NCI-H774 (cell line): Measurements from ENCODE around the gene AGAP1.

Source experiments
- DNase-seq: peaks from one replicate; lab custom pipeline; 2025; lab: John Stamatoyannopoulos, UW

AGAP1 gene

GRCh38 chr2:235765181-235765820 lies 271.5 kb downstream of the AGAP1 start:
- no peak for DNase-seq

- peak; percentile 75 for DNase-seq
Observed at GRCh38 chr2:235766278-235766677, 272.4 kb downstream of the AGAP1 start.

- DNase-seq: no peak
Observed at GRCh38 chr2:235768606-235769005, 274.8 kb downstream of the AGAP1 start.

- no peak for DNase-seq
Observed at GRCh38 chr2:235769046-235769445, 275.2 kb downstream of the AGAP1 start.

GRCh38 chr2:235770909-235771820 lies 277.3 kb downstream of the AGAP1 start:
- DNase-seq: no peak

GRCh38 chr2:235773188-235773928 lies 279.5 kb downstream of the AGAP1 start:
- no peak for DNase-seq

- DNase-seq: no peak
Observed at GRCh38 chr2:235774153-235774870, 280.5 kb downstream of the AGAP1 start.

- DNase-seq: no peak
Observed at GRCh38 chr2:235776531-235776930, 282.7 kb downstream of the AGAP1 start.

- DNase-seq: peak; percentile 67
Observed at GRCh38 chr2:235779444-235779896, 285.6 kb downstream of the AGAP1 start.

GRCh38 chr2:235780401-235780800 lies 286.6 kb downstream of the AGAP1 start:
- no peak for DNase-seq

- DNase-seq: no peak
Observed at GRCh38 chr2:235781775-235782174, 287.9 kb downstream of the AGAP1 start.

- DNase-seq: no peak
Observed at GRCh38 chr2:235784788-235785187, 290.9 kb downstream of the AGAP1 start.

- no peak for DNase-seq
Observed at GRCh38 chr2:235789552-235789951, 295.7 kb downstream of the AGAP1 start.

- no peak for DNase-seq
Observed at GRCh38 chr2:235793163-235793752, 299.4 kb downstream of the AGAP1 start.

GRCh38 chr2:235799281-235799680 lies 305.4 kb downstream of the AGAP1 start:
- DNase-seq: no peak

- no peak for DNase-seq
Observed at GRCh38 chr2:235802542-235802941, 308.7 kb downstream of the AGAP1 start.

GRCh38 chr2:235803028-235803427 lies 309.2 kb downstream of the AGAP1 start:
- no peak for DNase-seq

- no peak for DNase-seq
Observed at GRCh38 chr2:235804676-235805075, 310.8 kb downstream of the AGAP1 start.

GRCh38 chr2:235806986-235807750 lies 313.3 kb downstream of the AGAP1 start:
- no peak for DNase-seq

GRCh38 chr2:235808366-235808765 lies 314.5 kb downstream of the AGAP1 start:
- no peak for DNase-seq

- DNase-seq: no peak
Observed at GRCh38 chr2:235810252-235810651, 316.4 kb downstream of the AGAP1 start.
